Progenitor cell of endocrine pancreas (in vitro differentiated cells): ENCODE results near the gene DNAJB13. TPM values are rescaled to one million over a fixed set of nuclear protein-coding genes. Genes with fewer than 3 reads are reported as not detected.

Source experiments
- DNase-seq: peaks from one replicate; pipeline ENCODE4 v3.0.0; 2021; ENCODE audit warnings: low spot score; ENCODE audit not compliant: unreplicated experiment
- H3K27ac Mint-ChIP-seq: 2 replicates; pipeline ENCODE4 v1.8.0; 2021; ENCODE audit warnings: mild to moderate bottlenecking, moderate library complexity, mixed read lengths
- H3K27me3 Mint-ChIP-seq: 2 replicates; pipeline ENCODE4 v1.8.0; 2021; ENCODE audit warnings: mixed read lengths
- H3K36me3 Mint-ChIP-seq: 2 replicates; pipeline ENCODE4 v1.8.0; 2022; ENCODE audit warnings: mixed read lengths; ENCODE audit not compliant: insufficient read depth
- H3K4me1 Mint-ChIP-seq: 2 replicates; pipeline ENCODE4 v1.8.0; 2021; ENCODE audit warnings: low read depth, mixed read lengths
- H3K4me3 Mint-ChIP-seq: 2 replicates; pipeline ENCODE4 v1.8.0; 2021; ENCODE audit warnings: low read depth, mild to moderate bottlenecking, moderate library complexity, mixed read lengths
- H3K9me3 Mint-ChIP-seq: 2 replicates; pipeline ENCODE4 v1.8.0; 2021; ENCODE audit warnings: low read depth, mixed read lengths
- total RNA-seq: library from RNA; stranded (reverse); gene quantifications from 2 replicates; pipeline ENCODE4 v1.2.1, GENCODE V29; 2021
- TF ChIP-seq, protein P1 (sequence below): fragments of 200-600 bp; sonication (generic); IDR thresholded peaks from one replicate; pipeline ENCODE4 v1.5.0; 2021; ENCODE audit warnings: antibody characterized with exemption, mild to moderate bottlenecking; ENCODE audit not compliant: unreplicated experiment

DNAJB13 gene
- total RNA-seq, 1 donor from 2014 or later: 1.1 TPM

DNA sequence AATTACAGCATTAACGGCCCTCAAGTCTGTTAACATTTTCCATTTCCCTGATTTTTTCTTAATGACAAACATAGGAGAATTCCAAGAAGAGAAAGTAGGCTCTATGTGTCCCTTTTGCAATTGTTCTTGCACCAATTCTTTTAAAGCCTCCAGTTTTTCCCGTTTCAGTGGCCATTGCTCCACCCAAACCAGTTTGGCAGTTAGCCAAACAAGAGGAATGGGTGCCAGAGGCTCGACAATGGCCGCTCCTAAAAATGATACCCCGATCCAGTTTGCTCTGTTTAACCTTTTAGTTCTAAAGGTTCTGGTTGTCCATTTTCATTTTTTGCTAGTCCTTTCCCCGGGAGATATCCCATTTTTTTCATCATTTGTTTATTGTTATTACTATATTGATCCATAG, 6.7 kb upstream of the DNAJB13 start:
- peaks cover 9% of the 10 kb centered on the region for H3K36me3 Mint-ChIP-seq
- TF ChIP-seq, protein P1, sequence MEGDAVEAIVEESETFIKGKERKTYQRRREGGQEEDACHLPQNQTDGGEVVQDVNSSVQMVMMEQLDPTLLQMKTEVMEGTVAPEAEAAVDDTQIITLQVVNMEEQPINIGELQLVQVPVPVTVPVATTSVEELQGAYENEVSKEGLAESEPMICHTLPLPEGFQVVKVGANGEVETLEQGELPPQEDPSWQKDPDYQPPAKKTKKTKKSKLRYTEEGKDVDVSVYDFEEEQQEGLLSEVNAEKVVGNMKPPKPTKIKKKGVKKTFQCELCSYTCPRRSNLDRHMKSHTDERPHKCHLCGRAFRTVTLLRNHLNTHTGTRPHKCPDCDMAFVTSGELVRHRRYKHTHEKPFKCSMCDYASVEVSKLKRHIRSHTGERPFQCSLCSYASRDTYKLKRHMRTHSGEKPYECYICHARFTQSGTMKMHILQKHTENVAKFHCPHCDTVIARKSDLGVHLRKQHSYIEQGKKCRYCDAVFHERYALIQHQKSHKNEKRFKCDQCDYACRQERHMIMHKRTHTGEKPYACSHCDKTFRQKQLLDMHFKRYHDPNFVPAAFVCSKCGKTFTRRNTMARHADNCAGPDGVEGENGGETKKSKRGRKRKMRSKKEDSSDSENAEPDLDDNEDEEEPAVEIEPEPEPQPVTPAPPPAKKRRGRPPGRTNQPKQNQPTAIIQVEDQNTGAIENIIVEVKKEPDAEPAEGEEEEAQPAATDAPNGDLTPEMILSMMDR: no peak
- no peak for DNase-seq
- peaks cover 34% of the 10 kb centered on the region for H3K9me3 Mint-ChIP-seq
- H3K4me1 Mint-ChIP-seq: no peaks in the 10 kb centered on the region
- H3K27ac Mint-ChIP-seq: no peak overlapping the region
- H3K27me3 Mint-ChIP-seq: no peaks in the 10 kb centered on the region
- H3K4me3 Mint-ChIP-seq: no peak overlapping the region

DNA sequence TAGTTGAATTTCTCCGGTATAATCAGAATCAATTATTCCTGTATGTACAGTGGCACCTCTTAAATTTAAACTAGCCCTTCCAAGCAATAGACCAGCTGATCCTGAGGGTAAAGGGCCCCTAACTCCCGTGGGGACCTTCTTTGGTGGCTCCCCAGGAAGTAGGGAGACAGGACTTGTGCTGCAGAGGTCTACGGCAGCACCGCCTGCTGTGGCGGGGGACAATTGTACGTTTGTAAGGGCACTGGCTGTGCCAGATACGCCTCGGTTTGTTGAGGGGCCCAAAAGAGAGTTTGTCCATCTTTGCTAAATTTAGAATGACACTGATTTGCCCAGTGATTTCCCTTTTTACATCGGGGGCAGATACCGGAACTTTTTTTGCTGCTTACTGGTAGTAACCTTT, 5.9 kb upstream of the DNAJB13 start:
- DNase-seq: no peak
- Mint-ChIP-seq H3K4me1 (no peaks in the 10 kb centered on the region), H3K9me3 (peaks cover 26% of the 10 kb centered on the region), H3K36me3 (peaks cover 9% of the 10 kb centered on the region), H3K27me3 (no peaks in the 10 kb centered on the region), H3K27ac (no peak overlapping the region), H3K4me3 (no peak overlapping the region)
- TF ChIP-seq, protein P1: no peak

DNA sequence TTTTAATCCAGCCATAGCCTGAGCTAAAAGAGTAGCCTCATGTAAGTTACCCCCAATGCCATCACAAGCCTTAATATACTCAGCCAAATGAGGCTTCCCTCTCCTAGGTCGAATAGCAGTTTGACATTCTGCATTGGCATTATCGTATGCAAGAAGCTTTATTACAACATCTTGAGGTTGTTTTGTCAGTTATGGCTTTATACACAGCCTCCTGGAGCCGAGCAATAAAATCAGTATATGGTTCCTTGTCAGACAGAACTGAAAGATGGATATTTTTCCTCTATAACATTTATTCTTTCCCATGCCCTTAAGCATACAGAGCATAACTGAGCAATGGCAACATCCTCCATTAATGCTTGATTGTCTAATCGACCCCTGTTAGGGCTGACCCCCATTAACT, 5.4 kb upstream of the DNAJB13 start:
- peaks cover 9% of the 10 kb centered on the region for H3K36me3 Mint-ChIP-seq
- no peaks in the 10 kb centered on the region for H3K4me1 Mint-ChIP-seq
- H3K9me3 Mint-ChIP-seq: peaks cover 23% of the 10 kb centered on the region
- TF ChIP-seq, protein P1: no peak
- H3K27ac Mint-ChIP-seq: no peak overlapping the region
- no peak overlapping the region for H3K4me3 Mint-ChIP-seq
- H3K27me3 Mint-ChIP-seq: no peaks in the 10 kb centered on the region
- no peak for DNase-seq

DNA sequence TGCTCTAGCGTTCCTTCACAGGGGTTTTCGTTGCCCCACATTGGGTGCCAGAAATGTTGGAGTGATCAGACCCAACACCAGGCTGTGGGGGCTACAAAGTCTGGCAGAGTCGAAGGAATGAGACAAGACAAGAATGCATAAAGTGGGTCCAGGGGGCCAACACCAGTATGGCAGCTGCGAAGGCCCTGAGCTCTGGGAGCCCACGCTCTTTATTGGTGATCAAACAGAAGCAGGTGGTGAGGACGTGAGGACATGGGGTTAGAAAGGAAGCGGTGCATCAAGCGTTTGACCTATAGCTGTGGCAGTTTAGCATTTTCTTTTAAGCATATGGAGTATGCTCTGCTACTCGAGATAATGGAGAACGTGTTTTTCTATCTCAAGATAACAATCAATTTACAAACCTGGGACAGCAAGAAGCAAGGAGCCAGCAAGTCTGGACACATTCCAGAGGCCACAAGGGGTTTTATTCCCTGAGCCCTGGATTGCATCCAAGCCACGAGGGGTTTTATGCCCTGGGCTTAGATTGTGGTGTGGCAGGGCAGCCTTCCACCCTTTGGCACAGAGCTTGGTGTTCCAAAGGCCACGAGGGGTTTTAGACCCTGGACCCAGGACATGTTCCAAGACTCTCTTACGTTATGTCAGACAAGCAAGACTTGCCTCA, 3.9 kb upstream of the DNAJB13 start:
- DNase-seq: no peak
- Mint-ChIP-seq H3K4me3 (no peak overlapping the region), H3K27ac (no peak overlapping the region), H3K4me1 (peaks cover 1% of the 10 kb centered on the region), H3K9me3 (peaks cover 15% of the 10 kb centered on the region), H3K36me3 (peaks cover 3% of the 10 kb centered on the region), H3K27me3 (no peaks in the 10 kb centered on the region)
- TF ChIP-seq, protein P1: no peak

- H3K4me1 Mint-ChIP-seq: peaks cover 4% of the 10 kb centered on the region
- H3K27ac Mint-ChIP-seq: peak overlapping the region; percentile 17
- peaks cover 3% of the 10 kb centered on the region for H3K36me3 Mint-ChIP-seq
- no peak overlapping the region for H3K4me3 Mint-ChIP-seq
- peaks cover 12% of the 10 kb centered on the region for H3K9me3 Mint-ChIP-seq
- DNase-seq: no peak
- H3K27me3 Mint-ChIP-seq: no peaks in the 10 kb centered on the region
- TF ChIP-seq, protein P1: no peak
These were observed 1.6 kb upstream of the DNAJB13 start for GRCh38 chr11:73949246-73949645.
